B cell (primary cell): ENCODE data around the gene WDR48. TPM values are rescaled to one million over a fixed set of nuclear protein-coding genes. Genes with fewer than 3 reads are reported as not detected.

Experiments
- ATAC-seq: fragments of 200-7000 bp; cut with Tn5 transposase; one replicate; pipeline ENCODE4 v1.10.0; 2021; ENCODE audit warnings: low read depth, mild to moderate bottlenecking, moderate number of reproducible peaks, moderate library complexity
- CTCF ChIA-PET: fragments of 350-600 bp; sonication (Branson Sonifier 250); formaldehyde crosslinking; loops from one replicate; lab custom pipeline; 2021; ENCODE audit warnings: antibody characterized with exemption, inconsistent platforms; lab: Charles Lee
- POLR2A ChIA-PET: fragments of 350-600 bp; sonication (Branson Sonifier 250); formaldehyde crosslinking; loops from one replicate; lab custom pipeline; 2021; ENCODE audit warnings: antibody characterized with exemption; lab: Charles Lee
- DNase-seq: peaks from one replicate; pipeline ENCODE4 v3.0.0; 2013
- H2AFZ ChIP-seq: 2 replicates; pipeline ENCODE4 v1.6.1; 2012; ENCODE audit warnings: mild to moderate bottlenecking, low read depth, low read length; ENCODE audit not compliant: insufficient read depth, poor library complexity, severe bottlenecking
- H3K27ac ChIP-seq, 2 donors: 1 replicate in 1 of 2; 2 replicates in 1 of 2; pipeline ENCODE4 v1.5.1; 2012 to 2013; ENCODE audit warnings: low read length in 2 of 2, mild to moderate bottlenecking in 2 of 2, moderate library complexity in 1 of 2
- H3K27me3 ChIP-seq, 4 experiments: fragments of 200-600 bp in 1 of 4; sonication (generic) in 1 of 4; replicated peaks in 1 of 4; 1 replicate in 2 of 4; 2 replicates in 2 of 4; pipeline versions ENCODE4 v1.6.1 to v1.7.0; 2013 to 2016; ENCODE audit warnings: low read length in 3 of 4, mild to moderate bottlenecking in 2 of 4, mixed read lengths in 1 of 4, moderate library complexity in 1 of 4; ENCODE audit not compliant: insufficient read depth in 4 of 4, control insufficient read depth in 3 of 4; ENCODE audit errors: control extremely low read depth in 1 of 4
- H3K36me3 ChIP-seq, 2 experiments: replicated peaks in 1 of 2; 1 replicate in 1 of 2; 2 replicates in 1 of 2; pipeline versions ENCODE4 v1.6.1 to v1.7.1; 2013; ENCODE audit warnings: low read length in 1 of 2; ENCODE audit not compliant: insufficient read depth in 2 of 2, control insufficient read depth in 1 of 2; ENCODE audit errors: control extremely low read depth in 1 of 2, extremely low read depth in 1 of 2
- H3K4me1 ChIP-seq, 2 donors: fragments of 200-600 bp in 1 of 2; sonication (generic) in 1 of 2; 1 replicate in 1 of 2; 2 replicates in 1 of 2; pipeline versions ENCODE4 v1.5.1 to v1.6.1; 2013 to 2017; ENCODE audit warnings: low read length in 2 of 2; ENCODE audit not compliant: control insufficient read depth in 2 of 2, insufficient read depth in 2 of 2
- H3K4me2 ChIP-seq: replicated peaks from 2 replicates; pipeline ENCODE3; 2012; ENCODE audit warnings: mild to moderate bottlenecking, low read depth, low read length; ENCODE audit not compliant: poor library complexity, severe bottlenecking
- H3K4me3 ChIP-seq, 5 experiments: fragments of 200-600 bp in 1 of 5; sonication (generic) in 1 of 5; 1 replicate in 3 of 5; 2 replicates in 2 of 5; pipeline versions ENCODE4 v1.5.1 to v1.7.0; 2011 to 2016; ENCODE audit warnings: low read length in 4 of 5, mild to moderate bottlenecking in 4 of 5, low read depth in 2 of 5, control low read depth in 1 of 5, moderate library complexity in 1 of 5; ENCODE audit not compliant: insufficient read depth in 1 of 5; ENCODE audit errors: control extremely low read depth in 1 of 5, extremely low read depth in 1 of 5
- H3K79me2 ChIP-seq: fragments of 200-600 bp; sonication (generic); one replicate; pipeline ENCODE4 v1.6.0; 2016; ENCODE audit warnings: low read length; ENCODE audit not compliant: control insufficient read depth, insufficient read depth
- H3K9ac ChIP-seq: fragments of 200-600 bp; sonication (generic); 2 replicates; pipeline ENCODE4 v1.6.1; 2017; ENCODE audit warnings: mild to moderate bottlenecking, low read length, moderate library complexity
- H3K9me3 ChIP-seq, 3 donors: one replicate each; pipeline versions ENCODE4 v1.6.1 to v1.7.1; 2013; ENCODE audit warnings: low read length in 2 of 3; ENCODE audit not compliant: control insufficient read depth in 2 of 3, insufficient read depth in 1 of 3; ENCODE audit errors: control extremely low read depth in 1 of 3
- H4K20me1 ChIP-seq: 2 replicates; pipeline ENCODE4 v1.6.0; 2012; ENCODE audit warnings: mild to moderate bottlenecking, low read length; ENCODE audit not compliant: insufficient read depth, control insufficient read depth, poor library complexity, severe bottlenecking
- H3K27ac Mint-ChIP-seq: one replicate; pipeline ENCODE4 v1.8.0; 2021; ENCODE audit warnings: mixed read lengths
- H3K27me3 Mint-ChIP-seq: one replicate; pipeline ENCODE4 v1.8.0; 2021; ENCODE audit warnings: mixed read lengths
- H3K4me1 Mint-ChIP-seq: one replicate; pipeline ENCODE4 v1.8.0; 2021; ENCODE audit warnings: mixed read lengths
- H3K4me3 Mint-ChIP-seq: one replicate; pipeline ENCODE4 v1.8.0; 2021; ENCODE audit warnings: mixed read lengths
- H3K9me3 Mint-ChIP-seq: one replicate; pipeline ENCODE4 v1.8.0; 2022; ENCODE audit warnings: mixed read lengths; ENCODE audit not compliant: insufficient read depth
- EZH2 ChIP-seq: IDR thresholded peaks from 2 replicates; pipeline ENCODE4 v1.6.1; 2012; ENCODE audit warnings: borderline replicate concordance, low read depth, mild to moderate bottlenecking, moderate library complexity, low read length; ENCODE audit not compliant: insufficient read depth, poor library complexity, severe bottlenecking
- WGBS: methylation state at CpG from one replicate; pipeline ENCODE4 v1.1.5; 2013; ENCODE audit warnings: missing lambda C conversion rate; ENCODE audit not compliant: insufficient coverage; 5-methylcytosine and 5-hydroxymethylcytosine counted together
- intact Hi-C: fragments of 100-400 bp; cut with micrococcal nuclease; formaldehyde crosslinking; loops from one replicate; pipeline ENCODE4 v1.10.0; 2022
- polyA plus RNA-seq: library from polyadenylated mRNA; depleted of rRNA; stranded (reverse); fragments of >200 nt; gene quantifications from 2 replicates; pipeline ENCODE4 v1.2.3, GENCODE V29; 2012
- total RNA-seq, 2 donors: library from RNA; stranded (reverse); fragments of 120-200 nt in 1 of 2; gene quantifications; 1 replicate in 1 of 2; 2 replicates in 1 of 2; pipeline versions ENCODE4 v1.2.3 to v1.2.4, GENCODE V29; 2013 to 2022
- TF ChIP-seq, protein P1 (sequence below): fragments of 200-600 bp; IDR thresholded peaks from one replicate; pipeline ENCODE4 v1.8.0; 2022; ENCODE audit warnings: antibody characterized with exemption, mild to moderate bottlenecking

Gene WDR48
- total and polyA plus RNA-seq, 2 donors (not counting 1 experiment from before 2014, with no cell fraction given) = 20.8 to 68.6 TPM

DNA sequence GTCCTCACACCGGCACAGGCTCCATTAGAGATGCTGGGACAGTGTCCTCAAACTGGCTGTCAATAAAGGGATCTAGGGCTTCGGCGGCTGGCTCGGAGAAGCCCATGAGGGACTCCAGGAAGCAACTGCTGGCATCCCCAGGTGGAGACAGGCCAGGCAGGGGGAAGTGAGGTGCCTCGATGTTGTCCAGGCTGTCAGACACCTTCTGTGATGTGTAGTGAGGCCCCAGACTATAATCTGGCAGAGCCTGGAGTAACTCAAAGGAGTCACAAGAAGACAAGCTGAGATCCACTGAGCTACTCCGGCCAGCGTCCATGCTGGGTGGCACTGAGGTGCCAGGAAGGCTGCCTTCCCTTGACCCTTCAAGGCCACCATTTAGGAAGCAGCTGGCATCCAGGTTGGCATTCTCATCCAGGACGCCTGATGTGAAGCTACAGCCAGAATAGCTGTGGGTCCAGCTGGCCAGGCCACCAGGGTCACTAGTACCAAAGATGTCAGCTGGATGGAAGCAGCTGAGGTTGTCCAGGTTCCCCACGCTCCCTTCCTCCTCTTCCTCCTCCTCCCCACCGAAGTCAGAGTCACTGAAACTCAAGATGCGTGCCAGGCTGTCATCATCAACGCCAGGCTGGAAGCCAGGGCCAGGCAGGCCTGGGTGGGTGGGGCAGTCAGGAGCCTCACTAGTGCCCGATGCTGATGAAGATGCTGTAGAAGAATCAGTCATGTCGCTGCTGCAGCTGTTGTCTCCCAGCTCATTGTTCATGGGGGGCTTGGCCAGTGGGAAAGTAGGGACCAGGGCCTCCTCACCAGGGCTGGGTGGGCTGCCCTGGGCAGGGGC is 91.5 kb downstream of the WDR48 start:
- TF ChIP-seq, protein P1, sequence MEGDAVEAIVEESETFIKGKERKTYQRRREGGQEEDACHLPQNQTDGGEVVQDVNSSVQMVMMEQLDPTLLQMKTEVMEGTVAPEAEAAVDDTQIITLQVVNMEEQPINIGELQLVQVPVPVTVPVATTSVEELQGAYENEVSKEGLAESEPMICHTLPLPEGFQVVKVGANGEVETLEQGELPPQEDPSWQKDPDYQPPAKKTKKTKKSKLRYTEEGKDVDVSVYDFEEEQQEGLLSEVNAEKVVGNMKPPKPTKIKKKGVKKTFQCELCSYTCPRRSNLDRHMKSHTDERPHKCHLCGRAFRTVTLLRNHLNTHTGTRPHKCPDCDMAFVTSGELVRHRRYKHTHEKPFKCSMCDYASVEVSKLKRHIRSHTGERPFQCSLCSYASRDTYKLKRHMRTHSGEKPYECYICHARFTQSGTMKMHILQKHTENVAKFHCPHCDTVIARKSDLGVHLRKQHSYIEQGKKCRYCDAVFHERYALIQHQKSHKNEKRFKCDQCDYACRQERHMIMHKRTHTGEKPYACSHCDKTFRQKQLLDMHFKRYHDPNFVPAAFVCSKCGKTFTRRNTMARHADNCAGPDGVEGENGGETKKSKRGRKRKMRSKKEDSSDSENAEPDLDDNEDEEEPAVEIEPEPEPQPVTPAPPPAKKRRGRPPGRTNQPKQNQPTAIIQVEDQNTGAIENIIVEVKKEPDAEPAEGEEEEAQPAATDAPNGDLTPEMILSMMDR = no peak
- no peak for TF ChIP-seq EZH2
- Histone ChIP-seq H3K27ac (no peak overlapping the region), H4K20me1 (peaks cover 78% of the 10 kb centered on the region), H3K4me2 (no peak overlapping the region), H3K4me3 (no peak overlapping the region), H2AFZ (no peak overlapping the region), H3K79me2 (peaks cover 65% of the 10 kb centered on the region), H3K4me1 (peaks cover 48 to 52% of the 10 kb centered on the region in 2 donors), H3K36me3 (peaks cover 2 to 63% of the 10 kb centered on the region in 2 experiments), H3K9me3 (no peaks in the 10 kb centered on the region), H3K27me3 (no peaks in the 10 kb centered on the region), H3K9ac (no peak overlapping the region)
- Mint-ChIP-seq H3K4me1 (peaks cover 62% of the 10 kb centered on the region), H3K27ac (peak overlapping the region; percentile 44), H3K9me3 (no peaks in the 10 kb centered on the region), H3K27me3 (no peaks in the 10 kb centered on the region), H3K4me3 (no peak overlapping the region)
- POLR2A ChIA-PET = no interaction called here
- WGBS = 79% methylated on average over 13 of the region's 14 CpGs
- DNase-seq = no peak
- CTCF ChIA-PET = interaction anchor here (0.8 to 1.5 kb wide), 4 partner anchors 11 to 148 kb away, joined by 4 to 5 read pairs (median 4); no protein-coding TSS in a partner anchor
- intact Hi-C loops = no loop called here
- ATAC-seq = no peak
